ENCODE data around the gene GATB.

Gene GATB

DNA sequence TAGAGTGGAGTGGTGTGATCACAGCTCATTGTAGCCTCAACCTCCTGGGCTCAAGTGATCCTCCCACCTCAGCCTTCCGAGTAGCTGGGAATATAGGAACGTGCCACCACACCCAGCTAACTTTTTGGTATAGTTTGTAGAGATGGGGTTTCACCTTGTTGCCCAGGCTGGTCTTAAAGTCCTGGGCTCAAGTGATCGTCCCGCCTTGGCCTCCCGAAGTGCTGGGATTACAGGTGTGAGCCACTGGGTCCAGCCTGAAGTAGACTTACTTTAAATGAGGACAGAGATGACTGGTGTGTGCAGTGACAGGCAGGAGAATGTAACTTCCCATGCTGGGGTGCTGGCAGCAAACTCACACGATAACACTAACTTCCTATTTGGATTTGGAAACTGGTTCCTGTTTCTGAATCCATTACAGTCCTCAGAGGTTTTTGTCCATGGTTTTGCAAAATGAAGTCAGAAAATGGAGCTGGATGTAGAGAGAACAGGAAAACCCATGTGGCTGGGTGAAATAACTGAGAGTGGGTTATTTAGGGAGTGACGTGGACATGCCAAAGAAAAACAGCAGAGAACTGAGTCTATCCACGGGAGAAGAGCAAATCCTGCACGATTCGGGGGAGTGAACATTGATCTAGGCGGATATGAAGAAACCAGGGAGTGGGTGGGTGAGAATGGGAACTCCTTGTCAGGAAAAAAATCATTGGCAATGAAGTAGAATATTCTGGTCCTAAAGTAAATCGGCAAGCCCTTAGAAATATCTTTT is 95.6 kb downstream of the GATB start:
- Histone ChIP-seq H3K27me3 (ENCODE audit: control insufficient read depth, insufficient read depth, low read length) (no peaks in the 10 kb centered on the region), H3K4me3 (ENCODE audit: low read depth, low read length) (no peak overlapping the region), H3K9me3 (ENCODE audit: control insufficient read depth, insufficient read depth, low read depth, low read length) (no peaks in the 10 kb centered on the region), H3K36me3 (ENCODE audit: control insufficient read depth, insufficient read depth, low read length) (peaks cover 10% of the 10 kb centered on the region), H3K4me1 (ENCODE audit: control insufficient read depth, insufficient read depth, low read length) (no peaks in the 10 kb centered on the region), H3K9ac (ENCODE audit: low read length) (no peak overlapping the region), H3K27ac (ENCODE audit: low read depth, low read length) (no peak overlapping the region)

DNA sequence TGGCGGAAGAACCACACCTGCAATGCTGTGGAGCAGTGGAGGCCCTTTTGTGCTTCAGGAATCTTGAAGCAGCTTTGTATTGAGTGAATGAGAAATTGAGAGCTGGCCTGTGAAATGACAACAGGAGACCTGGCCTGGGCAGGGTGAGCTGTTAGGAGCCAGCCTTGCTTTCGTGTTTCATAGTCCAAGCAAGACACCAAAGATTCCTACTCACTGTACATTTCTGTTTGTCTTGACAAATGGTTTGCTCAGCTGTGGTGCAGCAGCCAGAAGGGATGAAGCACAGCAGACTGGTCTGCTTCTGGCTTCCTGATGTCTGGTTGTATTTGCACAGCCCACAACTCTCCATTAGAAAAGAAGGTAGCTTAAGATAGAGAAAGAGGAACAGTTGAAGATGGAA is 96.5 kb downstream of the GATB start:
- no peak overlapping the region for H3K9ac ChIP-seq (ENCODE audit: low read length)
- H3K9me3 ChIP-seq (ENCODE audit: control insufficient read depth, insufficient read depth, low read depth, low read length) = no peaks in the 10 kb centered on the region
- H3K4me1 ChIP-seq (ENCODE audit: control insufficient read depth, insufficient read depth, low read length) = no peaks in the 10 kb centered on the region
- no peak overlapping the region for H3K27ac ChIP-seq (ENCODE audit: low read depth, low read length)
- H3K4me3 ChIP-seq (ENCODE audit: low read depth, low read length) = no peak overlapping the region
- no peaks in the 10 kb centered on the region for H3K27me3 ChIP-seq (ENCODE audit: control insufficient read depth, insufficient read depth, low read length)
- peaks cover 17% of the 10 kb centered on the region for H3K36me3 ChIP-seq (ENCODE audit: control insufficient read depth, insufficient read depth, low read length)

DNA sequence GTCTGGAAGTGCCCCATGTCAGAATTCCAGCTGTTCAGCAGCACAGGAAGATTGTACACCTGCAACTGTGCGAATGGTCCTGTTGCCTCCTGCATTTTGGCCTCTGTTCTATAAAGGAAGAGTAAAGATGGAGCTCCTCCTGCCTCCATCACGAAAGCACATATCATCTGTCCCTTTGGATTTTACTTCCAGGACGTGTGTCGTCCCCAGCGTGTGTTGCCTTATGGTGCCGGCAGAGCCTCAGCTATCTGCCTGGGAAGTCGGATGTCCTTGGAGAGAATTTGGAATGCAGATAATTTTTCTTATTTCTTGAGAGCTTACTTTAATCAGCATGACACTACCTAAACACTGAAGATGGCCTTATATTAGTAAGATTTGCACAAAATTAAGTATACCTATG is 97.7 kb downstream of the GATB start:
- Histone ChIP-seq H3K4me1 (ENCODE audit: control insufficient read depth, insufficient read depth, low read length) (no peaks in the 10 kb centered on the region), H3K9me3 (ENCODE audit: control insufficient read depth, insufficient read depth, low read depth, low read length) (no peaks in the 10 kb centered on the region), H3K27me3 (ENCODE audit: control insufficient read depth, insufficient read depth, low read length) (no peaks in the 10 kb centered on the region), H3K27ac (ENCODE audit: low read depth, low read length) (no peak overlapping the region), H3K9ac (ENCODE audit: low read length) (no peak overlapping the region), H3K36me3 (ENCODE audit: control insufficient read depth, insufficient read depth, low read length) (peaks cover 24% of the 10 kb centered on the region), H3K4me3 (ENCODE audit: low read depth, low read length) (no peak overlapping the region)

DNA sequence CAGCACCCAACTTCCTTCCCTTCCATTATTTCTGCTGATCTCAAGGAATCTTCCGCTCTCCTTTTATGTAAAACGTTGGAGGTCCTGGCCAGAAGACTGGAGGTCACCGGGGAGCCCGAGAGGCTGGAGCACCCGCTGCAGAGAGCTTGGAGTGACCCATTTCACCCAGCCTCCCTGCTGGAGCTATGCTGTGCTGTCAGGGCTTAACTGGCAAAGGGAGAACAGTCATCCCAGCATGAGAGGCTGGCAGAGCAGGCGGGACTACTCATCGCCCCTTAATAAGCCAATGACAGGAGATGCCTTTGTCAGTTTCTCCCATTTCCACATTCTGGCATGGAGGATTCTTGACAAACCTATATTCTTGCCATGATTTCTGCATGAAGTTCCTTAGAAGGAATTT is 98.9 kb downstream of the GATB start:
- Histone ChIP-seq H3K4me1 (ENCODE audit: control insufficient read depth, insufficient read depth, low read length) (no peaks in the 10 kb centered on the region), H3K27me3 (ENCODE audit: control insufficient read depth, insufficient read depth, low read length) (no peaks in the 10 kb centered on the region), H3K9me3 (ENCODE audit: control insufficient read depth, insufficient read depth, low read depth, low read length) (no peaks in the 10 kb centered on the region), H3K9ac (ENCODE audit: low read length) (no peak overlapping the region), H3K4me3 (ENCODE audit: low read depth, low read length) (no peak overlapping the region), H3K27ac (ENCODE audit: low read depth, low read length) (no peak overlapping the region), H3K36me3 (ENCODE audit: control insufficient read depth, insufficient read depth, low read length) (peaks cover 34% of the 10 kb centered on the region)

DNA sequence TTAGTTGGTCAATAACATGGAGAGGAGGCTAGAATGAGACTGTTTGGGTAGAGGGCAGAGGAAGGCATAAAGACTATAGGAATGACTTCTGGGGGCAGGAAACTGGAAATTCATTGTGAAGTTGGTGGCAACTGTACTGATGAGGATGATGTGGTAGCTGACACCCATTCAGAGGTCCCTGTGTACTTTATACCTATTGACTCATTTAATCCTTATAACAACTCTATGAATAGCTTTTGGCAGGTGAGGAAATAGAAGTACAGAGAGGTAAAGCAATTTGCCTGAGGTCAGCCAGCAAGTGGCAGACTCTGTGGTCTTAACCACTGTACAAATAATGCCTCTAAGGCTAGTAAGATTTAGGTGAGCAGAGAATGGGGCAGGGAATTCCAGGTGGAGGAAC is 100.1 kb downstream of the GATB start:
- no peak overlapping the region for H3K27ac ChIP-seq (ENCODE audit: low read depth, low read length)
- H3K27me3 ChIP-seq (ENCODE audit: control insufficient read depth, insufficient read depth, low read length) = no peaks in the 10 kb centered on the region
- H3K9me3 ChIP-seq (ENCODE audit: control insufficient read depth, insufficient read depth, low read depth, low read length) = no peaks in the 10 kb centered on the region
- H3K4me1 ChIP-seq (ENCODE audit: control insufficient read depth, insufficient read depth, low read length) = no peaks in the 10 kb centered on the region
- no peak overlapping the region for H3K4me3 ChIP-seq (ENCODE audit: low read depth, low read length)
- H3K9ac ChIP-seq (ENCODE audit: low read length) = no peak overlapping the region
- H3K36me3 ChIP-seq (ENCODE audit: control insufficient read depth, insufficient read depth, low read length) = peaks cover 39% of the 10 kb centered on the region

DNA sequence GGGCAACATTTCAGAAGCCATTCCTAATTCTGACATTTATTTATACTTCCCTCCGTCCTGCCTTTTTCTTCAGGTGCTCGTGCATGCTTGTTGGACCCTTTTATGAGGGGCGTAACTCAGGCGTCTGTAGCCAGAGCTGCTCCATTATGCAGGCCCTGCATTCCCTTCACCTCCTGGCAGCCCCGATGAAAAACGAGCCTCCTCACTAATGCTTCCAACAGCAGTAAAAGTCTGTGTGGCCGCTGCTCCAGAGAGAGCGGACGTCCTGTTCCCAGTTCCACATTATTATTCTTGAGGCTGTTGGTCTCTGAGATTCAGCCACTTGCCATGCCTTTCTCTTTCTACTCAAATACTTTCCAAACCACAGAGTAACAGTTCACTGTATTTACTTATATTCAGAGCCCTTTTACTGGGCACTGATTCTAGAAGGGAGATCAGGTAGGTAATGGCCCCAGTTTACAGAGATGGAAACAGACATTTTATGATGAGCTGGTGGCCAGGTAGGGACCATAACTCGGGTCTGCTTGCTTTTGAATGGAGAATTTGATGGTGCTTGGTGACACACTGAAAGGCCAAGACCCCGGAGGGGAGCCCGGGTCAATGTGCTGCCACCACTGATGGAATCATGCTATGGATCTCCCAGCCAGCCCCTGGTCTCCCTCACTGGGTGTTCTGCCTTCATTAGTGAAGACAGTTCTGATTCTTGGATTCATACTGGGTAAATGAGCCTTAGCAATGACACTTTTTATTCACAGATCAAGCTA is 101.0 kb downstream of the GATB start:
- Histone ChIP-seq H3K4me3 (ENCODE audit: low read depth, low read length) (no peak overlapping the region), H3K9ac (ENCODE audit: low read length) (no peak overlapping the region), H3K27ac (ENCODE audit: low read depth, low read length) (no peak overlapping the region), H3K36me3 (ENCODE audit: control insufficient read depth, insufficient read depth, low read length) (peaks cover 39% of the 10 kb centered on the region), H3K9me3 (ENCODE audit: control insufficient read depth, insufficient read depth, low read depth, low read length) (no peaks in the 10 kb centered on the region), H3K27me3 (ENCODE audit: control insufficient read depth, insufficient read depth, low read length) (no peaks in the 10 kb centered on the region), H3K4me1 (ENCODE audit: control insufficient read depth, insufficient read depth, low read length) (no peaks in the 10 kb centered on the region)

DNA sequence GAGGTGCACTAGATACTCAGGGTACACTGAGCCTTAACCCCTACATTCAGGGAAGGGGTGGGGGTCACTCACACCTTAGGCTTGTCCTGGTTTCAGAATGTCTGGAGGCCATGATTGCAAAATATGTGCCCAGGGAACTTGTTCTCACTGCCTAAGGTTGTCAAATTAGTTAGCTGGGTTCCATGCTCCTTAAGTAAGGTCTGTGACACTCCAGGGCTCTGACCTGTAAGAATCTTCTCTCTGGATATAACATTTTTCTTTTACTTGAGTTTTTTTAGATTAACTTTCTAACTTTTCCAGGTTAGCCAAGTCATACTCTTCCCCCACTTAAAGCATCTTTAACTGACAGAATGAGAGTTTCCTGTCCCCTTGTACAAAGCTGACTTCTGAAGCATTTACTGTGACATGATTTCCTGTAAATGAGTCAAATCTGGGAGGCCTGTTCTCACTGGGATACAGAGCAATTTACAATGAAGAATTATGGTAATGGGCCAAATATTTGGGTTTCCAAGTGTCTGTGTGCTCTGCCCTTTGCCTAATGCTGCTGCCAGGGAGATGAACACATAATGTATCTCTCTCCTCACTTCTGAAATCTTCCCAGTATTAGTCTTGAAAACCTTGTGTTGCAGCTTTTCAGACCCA is 101.7 kb downstream of the GATB start:
- H3K36me3 ChIP-seq (ENCODE audit: control insufficient read depth, insufficient read depth, low read length) = peaks cover 39% of the 10 kb centered on the region
- H3K9ac ChIP-seq (ENCODE audit: low read length) = no peak overlapping the region
- H3K4me3 ChIP-seq (ENCODE audit: low read depth, low read length) = no peak overlapping the region
- H3K27me3 ChIP-seq (ENCODE audit: control insufficient read depth, insufficient read depth, low read length) = no peaks in the 10 kb centered on the region
- no peaks in the 10 kb centered on the region for H3K4me1 ChIP-seq (ENCODE audit: control insufficient read depth, insufficient read depth, low read length)
- H3K9me3 ChIP-seq (ENCODE audit: control insufficient read depth, insufficient read depth, low read depth, low read length) = no peaks in the 10 kb centered on the region
- H3K27ac ChIP-seq (ENCODE audit: low read depth, low read length) = no peak overlapping the region

DNA sequence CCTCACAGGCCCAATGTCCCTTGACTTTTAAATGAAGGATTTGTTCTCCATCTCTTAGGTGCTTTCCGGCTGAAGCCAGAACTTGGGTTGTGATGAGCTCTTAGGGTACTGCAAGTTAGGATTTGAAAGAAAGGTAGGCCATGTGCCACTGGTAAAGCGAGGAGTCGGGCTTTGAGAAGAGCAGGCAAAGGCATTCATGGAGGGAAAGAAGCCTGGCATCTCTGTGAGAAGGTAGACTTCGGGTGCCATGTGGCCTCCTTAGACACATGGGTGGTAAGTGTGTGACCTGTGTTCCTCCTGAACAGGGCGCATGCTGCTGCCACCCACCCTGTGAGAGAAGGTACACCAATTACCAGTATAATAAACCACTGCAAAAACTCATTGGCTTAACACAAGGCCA is 102.9 kb downstream of the GATB start:
- Histone ChIP-seq H3K9ac (ENCODE audit: low read length) (no peak overlapping the region), H3K4me3 (ENCODE audit: low read depth, low read length) (no peak overlapping the region), H3K36me3 (ENCODE audit: control insufficient read depth, insufficient read depth, low read length) (peaks cover 37% of the 10 kb centered on the region), H3K27ac (ENCODE audit: low read depth, low read length) (no peak overlapping the region), H3K27me3 (ENCODE audit: control insufficient read depth, insufficient read depth, low read length) (no peaks in the 10 kb centered on the region), H3K9me3 (ENCODE audit: control insufficient read depth, insufficient read depth, low read depth, low read length) (no peaks in the 10 kb centered on the region), H3K4me1 (ENCODE audit: control insufficient read depth, insufficient read depth, low read length) (no peaks in the 10 kb centered on the region)

DNA sequence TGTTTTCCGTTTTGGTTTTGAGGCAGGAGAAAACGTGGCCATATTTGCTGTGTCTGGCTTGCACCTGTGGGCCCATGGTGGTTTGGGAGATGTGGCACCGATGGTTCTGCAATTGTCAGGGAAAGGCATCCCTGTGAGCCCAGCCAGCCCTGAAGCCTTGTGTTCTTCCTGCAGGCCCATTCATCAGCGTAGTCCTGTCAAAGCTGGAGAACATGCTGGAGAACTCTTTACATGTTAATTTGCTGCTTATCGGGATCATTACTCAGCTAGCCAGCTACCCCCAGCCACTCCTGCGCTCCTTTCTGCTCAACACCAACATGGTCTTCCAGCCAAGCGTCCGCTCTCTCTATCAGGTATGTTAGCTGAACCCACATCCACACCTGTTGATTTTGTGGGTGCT is 104.7 kb downstream of the GATB start:
- H3K4me1 ChIP-seq (ENCODE audit: control insufficient read depth, insufficient read depth, low read length) = no peaks in the 10 kb centered on the region
- no peak overlapping the region for H3K27ac ChIP-seq (ENCODE audit: low read depth, low read length)
- H3K36me3 ChIP-seq (ENCODE audit: control insufficient read depth, insufficient read depth, low read length) = peaks cover 34% of the 10 kb centered on the region
- H3K9me3 ChIP-seq (ENCODE audit: control insufficient read depth, insufficient read depth, low read depth, low read length) = no peaks in the 10 kb centered on the region
- no peaks in the 10 kb centered on the region for H3K27me3 ChIP-seq (ENCODE audit: control insufficient read depth, insufficient read depth, low read length)
- H3K9ac ChIP-seq (ENCODE audit: low read length) = no peak overlapping the region
- no peak overlapping the region for H3K4me3 ChIP-seq (ENCODE audit: low read depth, low read length)

DNA sequence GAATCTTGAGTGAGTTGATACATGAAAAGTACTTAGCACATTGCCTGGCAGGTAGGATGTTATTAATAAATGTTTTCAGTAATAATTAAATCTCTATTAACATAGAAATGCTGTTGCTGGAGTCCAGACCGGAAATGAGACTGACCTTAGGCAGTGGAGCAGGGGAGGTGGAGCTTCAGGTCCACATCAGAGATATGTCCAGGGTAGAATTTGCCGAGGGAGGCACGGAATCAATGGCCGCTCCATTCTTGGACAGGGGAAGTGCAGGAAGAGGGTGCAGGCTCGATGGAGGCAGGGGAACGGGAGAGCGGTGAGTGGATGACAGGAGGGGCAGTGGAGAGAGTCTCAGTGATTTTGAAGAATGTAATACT is 107.3 kb downstream of the GATB start:
- no peaks in the 10 kb centered on the region for H3K4me1 ChIP-seq (ENCODE audit: control insufficient read depth, insufficient read depth, low read length)
- no peaks in the 10 kb centered on the region for H3K9me3 ChIP-seq (ENCODE audit: control insufficient read depth, insufficient read depth, low read depth, low read length)
- peaks cover 35% of the 10 kb centered on the region for H3K36me3 ChIP-seq (ENCODE audit: control insufficient read depth, insufficient read depth, low read length)
- H3K27me3 ChIP-seq (ENCODE audit: control insufficient read depth, insufficient read depth, low read length) = no peaks in the 10 kb centered on the region
- no peak overlapping the region for H3K9ac ChIP-seq (ENCODE audit: low read length)
- H3K27ac ChIP-seq (ENCODE audit: low read depth, low read length) = no peak overlapping the region
- no peak overlapping the region for H3K4me3 ChIP-seq (ENCODE audit: low read depth, low read length)

DNA sequence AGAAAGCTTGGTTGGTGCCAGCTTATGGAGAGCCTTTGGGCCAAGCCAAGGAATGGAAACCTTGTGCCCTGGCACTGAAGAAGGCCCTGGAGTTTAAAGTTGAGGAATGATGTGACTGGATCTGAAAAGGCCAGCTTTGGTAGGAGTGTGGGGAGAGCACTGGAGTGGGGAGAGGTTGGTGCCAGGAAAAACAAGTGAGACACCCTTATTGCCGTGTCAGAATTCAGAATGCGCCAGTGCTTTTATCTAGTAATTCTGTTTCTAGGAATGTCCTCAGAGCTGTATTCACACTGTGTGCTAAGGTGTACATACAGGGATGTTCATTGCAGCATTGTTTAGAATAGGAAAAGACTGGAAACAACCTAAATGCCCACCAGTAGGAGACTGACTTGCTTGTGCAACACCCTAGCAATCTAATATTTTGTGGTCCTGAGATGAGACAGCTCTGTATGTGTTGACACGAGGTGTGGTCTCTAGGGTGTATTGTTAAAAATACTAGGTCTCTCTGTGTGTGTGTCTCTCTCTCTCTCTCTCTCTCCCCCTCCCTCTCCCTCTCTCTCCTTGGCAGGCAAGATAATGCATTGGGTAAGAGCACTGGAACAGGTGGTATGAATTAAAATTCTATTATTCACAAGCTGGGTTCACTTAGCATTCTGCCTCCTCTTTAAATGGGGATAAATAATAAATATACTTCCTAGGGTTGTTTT is 107.8 kb downstream of the GATB start:
- H3K36me3 ChIP-seq (ENCODE audit: control insufficient read depth, insufficient read depth, low read length) = peaks cover 31% of the 10 kb centered on the region

More for the DNA sequence above, 107.8 kb downstream of the GATB start:
- Histone ChIP-seq H3K27ac (ENCODE audit: low read depth, low read length) (no peak overlapping the region), H3K27me3 (ENCODE audit: control insufficient read depth, insufficient read depth, low read length) (no peaks in the 10 kb centered on the region), H3K9me3 (ENCODE audit: control insufficient read depth, insufficient read depth, low read depth, low read length) (no peaks in the 10 kb centered on the region), H3K9ac (ENCODE audit: low read length) (no peak overlapping the region), H3K4me1 (ENCODE audit: control insufficient read depth, insufficient read depth, low read length) (no peaks in the 10 kb centered on the region), H3K4me3 (ENCODE audit: low read depth, low read length) (no peak overlapping the region)

Data from HUES6 (cell line).